Measurements from ENCODE around the gene SCOC.

SCOC gene

DNA sequence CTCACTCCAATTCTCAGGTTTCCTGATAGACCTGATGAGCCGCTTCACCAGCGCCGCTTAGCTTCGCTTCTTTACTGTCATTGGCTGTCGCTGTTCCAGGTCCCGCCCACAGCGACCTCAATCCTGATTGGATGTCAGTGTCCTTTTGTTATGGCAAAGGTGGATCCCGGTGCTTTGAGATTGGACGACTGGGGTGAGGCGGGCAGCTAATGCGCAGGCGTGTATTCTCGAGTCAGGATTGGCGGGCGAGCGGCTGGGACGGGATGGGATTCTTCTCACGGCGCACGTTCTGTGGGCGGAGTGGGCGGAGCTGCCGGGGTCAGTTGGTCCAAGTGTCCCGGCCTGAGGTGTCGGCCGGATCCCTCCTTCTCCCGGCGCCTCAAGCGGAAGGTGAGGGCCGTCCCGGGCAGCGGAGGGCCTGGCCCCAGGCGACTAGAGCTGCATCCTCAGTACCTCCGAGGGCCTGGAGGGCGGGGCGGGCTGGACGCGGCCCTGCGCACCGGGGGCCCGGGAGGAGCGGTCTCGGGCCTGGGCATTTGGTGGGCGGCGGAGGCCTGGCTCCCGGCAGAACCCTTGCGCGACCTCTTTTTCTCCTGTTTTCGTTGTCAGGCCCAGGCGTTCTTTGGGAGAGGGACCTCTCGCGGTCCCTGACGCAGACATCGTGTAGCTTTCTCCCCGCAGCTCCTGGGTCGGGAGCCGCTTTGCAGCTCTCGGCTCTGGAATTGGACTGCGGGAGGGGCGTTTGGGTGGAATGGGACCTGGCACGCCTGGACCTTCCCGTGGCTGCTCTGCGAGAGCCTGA is at the start of gene SCOC:
Gene SCOC (plus strand): TSS at position 319 of the 802 bp plus-strand sequence. CDS start 5,525 bp downstream, outside the sequence.
- DNase-seq = peak; percentile 94

DNA sequence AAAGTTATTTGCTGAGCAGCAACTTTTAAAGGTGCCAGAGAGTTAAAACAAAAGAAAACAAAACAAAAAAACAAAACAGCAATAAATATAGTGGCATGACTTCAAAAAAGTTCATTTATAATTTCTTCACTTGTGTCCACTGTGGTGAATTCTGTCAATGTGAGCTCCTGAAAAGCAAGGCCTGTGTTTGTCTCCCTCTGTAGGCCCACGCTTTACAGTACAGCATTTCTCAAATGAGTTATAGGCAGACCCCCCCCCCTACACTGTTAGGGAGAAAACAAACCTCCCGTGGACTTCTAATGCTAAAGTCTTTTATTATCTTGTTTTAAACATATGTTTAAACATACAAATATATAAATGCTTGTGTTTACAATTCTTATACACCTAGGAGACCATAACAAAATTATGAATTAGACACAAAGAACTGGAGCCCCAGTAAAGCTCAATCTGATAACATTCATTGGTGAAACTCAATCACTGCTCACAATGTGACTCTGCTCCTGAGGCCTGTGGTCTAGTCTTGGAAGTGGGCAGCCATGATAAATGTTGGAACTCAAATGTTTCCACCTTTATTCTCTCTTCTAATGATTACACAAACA is 47.0 kb upstream of the SCOC start:
- peak; percentile 34 for DNase-seq

DNA sequence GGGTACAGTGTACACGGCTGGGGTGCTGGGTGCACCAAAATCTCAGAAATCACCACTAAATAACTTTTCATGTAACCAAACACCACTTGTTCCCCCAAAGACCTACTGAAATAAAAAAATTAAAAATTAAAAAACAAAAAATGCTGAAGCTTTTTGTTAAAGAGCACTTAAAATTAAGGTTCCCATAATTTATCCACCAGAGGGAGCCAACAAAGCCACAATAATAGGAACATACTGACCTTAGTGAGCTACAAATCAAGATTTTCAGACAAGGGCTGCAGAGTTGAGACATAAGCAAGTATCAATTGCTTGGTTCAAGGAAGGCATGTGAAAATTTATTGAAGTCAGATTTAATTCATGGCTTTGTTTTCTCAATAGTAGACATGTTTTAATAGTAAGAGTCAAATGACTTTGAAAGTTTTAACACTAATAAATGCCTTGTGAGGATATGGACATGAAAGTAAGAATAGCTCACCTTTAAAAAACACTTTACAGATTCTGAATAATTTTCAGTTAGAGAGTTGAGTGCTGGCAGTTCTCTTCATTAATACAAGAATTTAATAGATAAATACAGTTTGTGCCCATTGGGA is 43.0 kb upstream of the SCOC start:
- DNase-seq = peak; percentile 9

DNA sequence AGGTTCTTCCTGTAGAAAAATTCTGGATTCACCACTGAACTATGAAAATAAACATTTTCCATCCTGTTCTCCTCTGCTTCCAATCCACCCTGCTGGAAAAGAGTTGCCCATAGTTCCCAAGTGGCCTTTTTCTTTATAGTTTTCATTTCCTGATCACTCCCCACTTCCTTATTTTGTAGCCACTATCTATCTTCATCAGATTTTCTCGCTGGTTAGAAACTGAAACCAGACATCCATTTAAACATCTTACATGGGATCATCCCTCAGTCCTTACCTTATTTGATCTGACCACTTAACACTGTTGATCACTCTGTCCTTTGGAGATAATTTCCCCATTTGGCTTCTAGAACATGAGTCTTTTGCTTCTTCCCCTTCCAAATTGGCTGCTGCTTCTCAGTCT is 42.2 kb upstream of the SCOC start:
- no peak for DNase-seq

DNA sequence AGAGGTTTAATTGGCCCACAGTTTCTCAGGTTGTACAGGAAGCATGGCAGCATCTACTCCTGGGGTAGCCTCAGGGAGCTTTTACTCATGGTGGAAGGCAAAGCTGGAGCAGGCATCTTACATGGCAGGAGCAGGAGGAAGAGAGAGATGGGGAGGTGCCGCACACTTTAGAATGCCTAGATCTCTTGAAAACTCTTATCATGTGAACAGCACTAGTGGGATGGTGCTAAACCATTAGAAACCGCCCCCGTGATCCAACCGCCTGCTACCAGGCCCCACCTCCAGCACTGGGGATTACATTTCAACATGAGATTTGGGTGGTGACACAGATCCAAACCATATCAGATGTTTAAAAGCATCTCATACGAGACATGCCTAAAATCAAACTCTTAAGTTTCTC is 41.6 kb upstream of the SCOC start:
- no peak for DNase-seq

DNA sequence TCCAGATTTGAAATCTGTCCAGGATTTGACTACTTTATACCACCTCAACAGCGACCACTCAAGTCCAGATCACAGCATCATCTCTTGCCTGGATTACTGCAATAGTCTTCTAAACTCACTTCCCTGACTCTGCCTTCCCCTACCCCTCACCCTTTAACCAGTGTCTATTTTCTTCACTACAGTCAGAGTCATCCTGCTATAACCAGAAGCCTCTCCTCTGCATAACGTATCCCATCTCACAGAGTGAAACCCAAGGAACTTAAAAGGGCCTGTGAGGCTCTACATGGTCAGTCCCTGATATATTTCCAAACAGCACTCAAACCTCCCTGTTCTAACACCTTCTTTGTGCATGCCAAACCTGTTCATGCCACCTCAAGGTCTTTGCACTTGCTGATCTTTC is 40.7 kb upstream of the SCOC start:
- no peak for DNase-seq

DNA sequence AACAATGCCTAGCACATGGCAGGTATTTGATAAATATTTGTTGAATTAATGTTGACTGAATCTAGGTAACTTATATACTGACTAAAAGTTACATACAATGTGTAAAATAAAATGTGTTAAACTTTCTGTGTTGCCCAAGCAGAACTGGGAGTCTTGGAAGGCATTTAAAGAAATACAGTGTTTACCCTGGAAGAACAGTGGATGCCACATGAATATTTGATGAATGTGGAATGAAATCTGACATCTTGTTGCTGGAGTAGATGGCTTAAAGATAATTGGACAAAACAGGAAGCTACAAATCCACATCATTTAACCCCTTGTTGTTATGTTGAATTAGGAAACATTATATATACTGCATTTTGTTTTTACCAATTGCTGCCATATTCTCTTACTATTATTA is 39.9 kb upstream of the SCOC start:
- DNase-seq = no peak

DNA sequence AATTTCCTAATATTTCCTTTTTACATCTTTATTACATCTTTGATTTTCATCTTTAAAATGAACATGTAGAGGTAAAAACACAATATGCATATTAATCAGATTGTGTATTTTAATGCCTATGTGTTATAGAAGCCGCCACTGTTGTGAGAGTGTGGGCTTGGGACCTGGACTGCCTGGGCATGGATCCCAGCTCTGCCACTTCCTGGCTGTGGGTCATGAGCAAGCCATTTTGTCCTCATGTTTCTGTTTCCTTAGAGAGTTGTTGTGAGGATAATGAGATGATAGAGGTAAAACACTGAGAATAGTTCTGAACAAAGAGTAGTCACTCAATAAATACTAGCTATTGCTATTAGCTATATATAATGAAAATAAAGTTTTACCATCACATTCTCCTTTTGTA is 38.4 kb upstream of the SCOC start:
- no peak for DNase-seq

DNA sequence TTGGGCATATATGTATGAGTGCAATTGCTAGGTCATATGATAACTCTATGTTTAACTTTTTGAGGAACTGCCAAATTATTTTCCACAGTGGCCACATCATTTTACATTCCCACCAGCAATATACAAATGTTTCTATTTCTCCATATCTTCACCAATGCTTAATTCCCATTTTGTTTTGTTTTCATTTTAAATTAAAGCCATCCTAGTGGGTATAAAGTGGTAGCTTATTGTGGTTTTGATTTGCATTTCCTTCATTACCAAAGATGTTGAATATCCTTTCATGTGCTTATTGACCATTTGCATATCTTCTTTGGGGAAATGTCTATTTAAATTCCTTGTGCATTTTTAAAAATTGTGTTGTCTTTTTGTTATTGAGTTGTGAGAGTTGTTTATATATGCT is 36.7 kb upstream of the SCOC start:
- DNase-seq = no peak

DNA sequence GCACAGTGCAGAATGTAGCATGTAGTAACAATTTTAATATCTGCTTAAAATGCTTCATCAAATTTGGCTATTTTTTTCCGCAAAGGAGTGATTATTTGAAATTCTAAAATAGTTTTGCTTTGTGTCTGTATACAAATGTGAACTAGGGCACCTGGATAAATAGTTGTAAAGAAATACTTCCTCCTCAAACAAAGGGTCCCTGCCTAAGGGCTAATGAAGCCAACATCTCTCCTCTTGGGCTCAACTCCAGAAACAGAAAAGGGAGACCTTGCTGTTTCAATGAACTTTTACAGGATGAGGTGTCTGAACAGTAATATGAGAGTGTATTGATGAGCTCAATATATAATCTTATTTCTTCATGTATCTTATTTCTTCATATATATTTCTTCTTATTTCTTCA is 30.8 kb upstream of the SCOC start:
- DNase-seq = no peak

DNA sequence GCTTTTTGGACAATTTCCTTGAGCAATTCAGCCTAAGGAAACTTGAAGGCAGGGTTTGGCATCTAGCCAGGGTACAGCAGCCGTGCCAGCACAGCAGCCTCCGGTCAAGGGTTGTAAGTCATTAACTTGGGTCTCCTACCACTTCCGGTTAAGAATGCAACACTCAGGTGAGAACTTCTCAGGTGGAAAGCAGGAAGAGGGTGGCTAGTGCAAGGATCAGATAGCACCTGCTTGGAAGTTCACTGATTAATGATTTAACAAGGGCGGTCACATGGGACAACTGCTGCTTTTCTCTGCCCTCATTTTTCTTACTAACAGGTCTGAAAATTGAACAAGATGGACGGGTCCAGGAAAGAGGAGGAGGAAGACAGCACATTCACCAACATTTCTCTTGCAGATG is 30.1 kb upstream of the SCOC start:
- no peak for DNase-seq

DNA sequence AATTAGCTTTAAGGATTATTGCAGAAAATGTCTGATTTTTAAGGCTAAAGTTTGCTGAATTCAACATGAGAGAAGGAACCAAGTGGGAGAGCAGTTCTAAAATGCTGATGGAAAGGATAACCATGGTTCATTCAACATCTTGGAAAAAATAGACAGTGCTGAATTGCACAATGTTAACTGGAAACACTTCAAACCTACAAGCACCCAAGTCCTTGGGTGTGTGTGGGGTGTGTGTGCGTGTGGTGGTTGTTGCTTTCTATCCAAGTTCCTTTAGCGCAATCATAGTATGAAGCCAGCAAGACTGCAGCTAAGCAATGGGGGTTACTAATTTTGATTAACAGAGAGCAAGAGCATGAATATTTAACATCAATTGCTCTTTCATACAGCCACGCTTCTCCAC is 29.3 kb upstream of the SCOC start:
- DNase-seq = no peak

DNA sequence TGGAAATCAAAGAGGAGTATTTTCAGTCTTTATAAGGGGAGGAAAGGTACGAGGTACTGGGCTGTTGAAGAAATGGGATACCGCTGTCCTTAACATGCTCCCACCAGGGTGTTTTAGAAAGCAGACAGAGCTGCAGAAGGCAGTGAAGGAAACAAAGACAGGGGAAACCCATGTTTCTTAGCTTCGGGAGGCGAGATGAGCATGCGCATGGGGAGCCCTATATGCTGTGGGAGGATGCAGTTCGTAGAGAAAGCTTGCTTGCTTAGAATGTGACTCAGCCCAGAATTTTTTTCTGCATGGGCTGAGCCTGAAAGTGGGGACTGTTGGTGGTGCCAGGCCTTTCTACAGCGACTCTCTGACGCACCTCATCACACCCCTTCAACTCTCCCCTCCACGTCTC is 28.8 kb upstream of the SCOC start:
- no peak for DNase-seq

DNA sequence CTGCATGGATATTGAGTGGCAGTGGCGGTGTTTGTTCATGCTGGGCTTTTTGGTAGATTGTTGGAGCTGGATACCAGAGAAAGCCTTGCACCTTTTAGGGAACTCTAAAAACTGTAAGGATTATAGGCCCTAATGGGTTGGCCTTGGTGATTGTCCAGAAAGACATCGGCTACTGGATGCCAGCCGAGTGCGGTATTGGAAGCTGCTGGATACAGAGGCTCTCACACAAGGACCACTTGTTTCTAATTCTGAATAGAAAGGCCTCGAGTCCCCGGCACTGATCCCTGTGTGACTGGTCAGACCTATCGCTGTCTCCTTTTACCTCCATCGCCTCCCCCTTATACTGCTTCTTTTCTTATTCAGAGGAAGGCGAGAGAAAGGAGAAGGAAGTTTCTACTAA is 27.3 kb upstream of the SCOC start:
- no peak for DNase-seq

DNA sequence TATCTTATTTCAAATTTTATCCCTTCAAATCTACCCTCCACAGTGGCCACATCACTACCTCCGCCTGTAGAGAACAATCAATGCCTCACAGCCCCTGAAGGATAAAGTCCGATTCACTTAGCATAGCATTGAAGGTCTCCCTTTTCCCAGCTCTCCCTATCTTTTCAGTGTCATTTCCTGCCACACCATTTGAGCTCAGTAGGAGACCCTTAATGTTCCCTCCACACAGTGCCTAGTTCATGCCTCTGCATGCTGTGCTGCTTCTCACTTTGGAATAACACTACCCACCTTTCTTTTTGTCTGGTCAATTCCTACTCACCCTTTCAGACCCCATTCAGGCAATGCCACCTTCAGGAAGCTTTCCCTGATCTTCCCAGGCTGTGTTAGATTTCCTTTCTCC is 23.6 kb upstream of the SCOC start:
- DNase-seq = no peak

DNA sequence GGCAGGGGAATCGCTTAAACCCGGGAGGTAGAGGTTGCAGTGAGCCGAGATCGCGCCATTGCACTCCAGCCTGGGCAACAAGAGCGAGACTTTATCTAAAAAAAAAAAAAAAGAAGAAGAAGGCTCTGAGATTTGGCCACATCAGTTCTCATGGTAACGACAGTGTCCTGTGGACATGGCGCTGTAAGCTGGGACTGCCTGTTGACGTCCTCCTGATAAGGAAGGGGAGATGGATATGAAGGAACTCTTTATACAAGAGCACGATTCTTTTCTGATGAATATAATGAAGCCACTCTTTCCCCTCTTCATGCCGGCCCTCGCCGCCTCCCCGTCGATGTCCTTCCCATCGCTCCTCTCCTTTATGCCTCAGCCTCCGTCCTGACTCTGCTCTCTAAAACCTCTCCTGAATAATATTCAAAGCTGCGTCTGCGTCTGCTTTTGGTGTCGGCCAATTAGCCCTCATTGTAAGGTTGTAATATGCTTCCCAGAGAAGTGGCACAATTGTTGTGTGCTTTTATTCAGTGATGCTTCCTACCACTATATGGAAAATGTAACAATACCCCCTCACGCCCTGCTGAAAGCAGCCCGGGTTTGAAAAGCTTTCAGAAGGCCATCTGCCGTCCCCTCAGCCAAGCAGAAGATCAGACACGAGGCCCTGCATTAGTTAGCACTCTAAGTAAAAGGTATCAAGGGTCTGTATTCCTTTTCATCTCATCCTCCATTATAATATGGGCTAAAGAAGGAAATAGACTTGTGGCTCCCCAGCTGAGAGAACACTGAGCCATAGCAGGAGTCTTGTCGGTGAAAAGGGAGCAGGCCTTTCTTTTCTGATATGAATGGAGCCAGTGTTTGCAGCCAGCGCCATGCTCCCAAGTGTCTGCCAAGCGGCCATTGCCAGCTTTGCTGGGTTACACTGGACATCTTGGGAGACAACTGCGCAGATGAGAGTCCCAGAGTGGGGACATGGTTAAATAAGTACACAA is 22.1 kb upstream of the SCOC start:
- no peak for DNase-seq

DNA sequence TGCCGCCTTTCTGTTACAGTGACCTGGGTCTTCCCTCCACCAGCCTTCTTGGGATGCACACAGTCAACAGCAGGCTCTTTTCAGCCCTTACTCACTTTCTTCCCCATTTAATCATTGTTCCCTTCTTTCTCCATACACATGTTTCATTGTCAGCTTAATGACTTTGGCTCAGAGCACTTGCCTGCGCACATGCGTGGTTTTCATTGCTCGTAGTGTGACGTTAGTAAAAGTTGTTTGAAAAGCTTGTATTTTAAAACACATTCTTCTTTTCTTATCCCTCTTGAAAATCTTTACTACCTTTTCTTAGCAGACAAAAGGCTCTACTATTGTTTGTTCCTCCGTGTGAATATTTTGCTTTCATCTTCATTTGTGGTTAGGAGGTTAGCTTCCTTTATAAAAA is 19.7 kb upstream of the SCOC start:
- no peak for DNase-seq

DNA sequence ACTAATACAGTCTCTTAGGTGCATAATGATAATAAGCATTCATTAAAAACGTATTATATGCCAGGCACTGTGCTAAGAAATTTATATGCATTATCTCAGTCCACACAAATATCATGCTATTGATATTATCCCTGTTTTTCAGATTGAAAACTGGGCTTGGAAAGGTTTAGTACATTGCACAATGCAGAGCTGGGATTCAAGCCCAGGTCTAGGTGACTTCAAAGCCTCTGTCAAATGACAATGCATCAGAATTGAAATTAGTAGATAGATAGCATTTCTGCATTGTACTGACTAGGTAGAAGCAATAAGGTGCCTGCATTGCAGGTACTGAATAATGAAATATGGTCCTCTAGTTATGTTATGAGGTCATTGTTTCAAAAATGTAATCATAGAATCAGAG is 18.2 kb upstream of the SCOC start:
- no peak for DNase-seq

DNA sequence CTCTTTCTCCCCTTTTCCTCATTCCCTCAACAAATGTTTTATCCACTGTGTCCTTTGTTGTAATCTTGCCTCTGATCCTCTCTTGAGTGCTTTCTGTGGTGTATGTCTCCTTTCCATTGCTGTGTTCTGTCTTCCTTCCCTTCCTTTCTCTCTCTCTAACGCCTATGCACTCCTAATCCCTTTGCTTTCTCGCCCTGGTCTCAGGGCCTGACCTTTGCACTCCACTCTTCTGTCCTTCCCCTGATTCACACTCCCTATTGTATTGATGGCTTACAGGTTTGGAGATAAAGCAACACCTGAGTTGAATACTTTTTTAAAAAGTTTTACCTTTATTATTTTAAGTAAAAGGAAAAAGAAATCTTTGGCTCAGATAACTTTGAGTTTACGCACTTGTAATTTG is 15.6 kb upstream of the SCOC start:
- DNase-seq = no peak

DNA sequence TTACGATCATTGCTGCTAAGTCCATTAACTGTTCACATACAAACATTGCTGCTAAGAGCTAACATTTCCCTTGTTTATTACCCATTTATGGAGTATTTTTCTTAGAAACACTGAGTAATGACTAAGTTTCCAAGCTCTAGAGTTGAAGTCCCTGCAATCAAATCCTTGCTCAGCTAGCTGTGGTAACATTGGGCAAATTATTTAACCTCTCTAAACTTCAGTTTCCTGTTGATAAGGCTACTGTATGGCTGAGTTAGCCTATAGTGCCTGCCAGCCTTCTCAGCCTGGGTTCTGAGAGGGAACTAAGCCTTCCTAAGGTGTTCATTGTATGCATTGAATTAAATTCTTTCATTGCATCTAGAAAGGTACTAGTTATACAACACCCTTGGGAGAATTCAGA is 15.2 kb upstream of the SCOC start:
- DNase-seq = no peak

DNA sequence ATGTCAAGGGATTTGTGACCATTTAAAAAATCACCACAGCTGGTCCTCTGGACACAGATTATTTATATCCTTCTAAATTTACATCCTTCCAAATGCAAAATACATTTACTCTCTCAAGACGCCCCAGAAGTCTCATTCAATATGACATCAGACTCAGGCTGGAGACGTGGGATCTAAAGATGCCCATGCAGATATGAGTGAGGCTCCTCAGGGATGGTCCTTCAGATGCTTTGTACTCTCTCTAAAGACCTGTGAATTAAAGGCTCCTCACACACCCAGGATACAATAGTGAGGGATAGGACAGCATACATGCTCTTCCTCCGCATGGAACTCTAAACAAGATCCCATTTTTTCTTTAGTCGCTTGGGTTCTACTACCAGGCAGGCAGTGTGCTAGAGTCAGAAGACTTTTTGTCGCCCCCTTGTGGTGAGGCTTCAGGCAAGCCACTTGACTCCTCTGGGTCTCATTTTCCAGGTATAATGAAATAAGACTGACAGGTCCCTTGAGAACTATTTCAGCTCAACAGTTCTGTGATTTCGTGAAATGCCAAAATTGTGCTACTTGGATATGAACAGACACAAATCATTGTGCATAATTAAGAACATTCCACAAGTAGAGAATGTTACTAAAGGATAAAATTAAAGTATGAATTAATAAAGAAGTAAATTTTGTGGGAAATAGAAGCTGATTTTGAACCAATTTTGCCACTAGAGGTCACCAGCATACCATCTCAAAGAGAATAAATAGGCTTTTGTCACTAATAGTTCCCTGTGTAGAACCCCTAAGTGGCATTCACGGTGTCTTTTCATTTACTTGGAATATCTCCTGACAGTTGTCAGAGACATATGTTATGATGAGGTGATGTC is 13.7 kb upstream of the SCOC start:
- DNase-seq = peak; percentile 79

DNA sequence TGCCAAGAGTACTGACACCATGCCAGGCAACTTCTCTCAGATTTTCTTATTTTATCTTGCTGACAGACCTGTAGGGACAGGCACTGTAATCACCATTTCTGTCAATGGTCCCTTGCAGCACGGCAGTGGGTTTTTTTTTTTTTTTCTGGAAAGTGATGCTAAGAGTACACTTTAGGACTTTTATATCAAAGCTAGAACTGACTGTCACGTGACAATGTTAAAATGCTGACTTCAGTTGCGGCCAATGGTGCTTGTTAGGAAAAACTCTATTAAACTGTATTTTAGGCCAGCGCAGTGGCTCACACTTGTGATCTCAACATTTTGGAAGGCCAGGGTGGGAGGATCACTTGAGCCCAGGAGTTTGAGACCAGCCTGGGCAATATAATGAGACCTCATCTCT is 12.3 kb upstream of the SCOC start:
- DNase-seq = no peak
